BJ (cell line): ENCODE measurements around the gene TMEM255A. TPM values are rescaled to one million over a fixed set of nuclear protein-coding genes. Genes with fewer than 3 reads are reported as not detected.
"Not testable (repeated sequence)": the region's sequence is repeated elsewhere in the genome, so short reads cannot be mapped to it uniquely, and the experiment has no call there.

Experiments used
- CTCF ChIA-PET: fragments of 350-600 bp; formaldehyde crosslinking; extraction: SDS; loops from one replicate; lab custom pipeline; 2021; ENCODE audit warnings: antibody characterized with exemption, inconsistent platforms; lab: Yijun Ruan, JAX
- POLR2A ChIA-PET: fragments of 300-600 bp; sonication (Branson Sonifier 250); formaldehyde crosslinking; extraction: SDS; loops from one replicate; lab custom pipeline; 2021; ENCODE audit warnings: antibody characterized with exemption; lab: Charles Lee
- DNase-seq: peaks from one replicate; pipeline ENCODE4 v3.0.0-alpha.2; 2011; ENCODE audit warnings: low read depth
- H3K27me3 ChIP-seq: 2 replicates; pipeline ENCODE4 v1.6.0; 2011; ENCODE audit warnings: low read length; ENCODE audit not compliant: control insufficient read depth, insufficient read depth
- H3K36me3 ChIP-seq: 2 replicates; pipeline ENCODE4 v1.5.1; 2011; ENCODE audit warnings: low read length; ENCODE audit not compliant: control insufficient read depth, insufficient read depth
- H3K4me3 ChIP-seq: 2 replicates; pipeline ENCODE4 v1.5.1; 2011; ENCODE audit warnings: low read depth, mild to moderate bottlenecking, control low read depth, low read length
- polyA plus RNA-seq: library from polyadenylated mRNA; depleted of rRNA; stranded (reverse); fragments of >200 nt; gene quantifications from 2 replicates; pipeline ENCODE4 v1.2.3, GENCODE V29; 2011
- TF ChIP-seq, protein P1 (sequence below): IDR thresholded peaks from 2 replicates; pipeline ENCODE4 v1.5.1; 2011; ENCODE audit warnings: low read depth, mild to moderate bottlenecking, control low read depth, inconsistent platforms, low read length, moderate library complexity; ENCODE audit not compliant: insufficient read depth

The TMEM255A gene
- polyA plus RNA-seq, 1 experiment: 0.10 TPM

GRCh38 chrX:120350450-120351138, 39.3 kb upstream of the TMEM255A start:
- DNase-seq: no peak
- Histone ChIP-seq H3K4me3 (no peak overlapping the region), H3K36me3 (no peaks in the 10 kb centered on the region), H3K27me3 (no peaks in the 10 kb centered on the region)
- ChIA-PET POLR2A (no interaction called here), CTCF (no interaction called here)
- TF ChIP-seq, protein P1, sequence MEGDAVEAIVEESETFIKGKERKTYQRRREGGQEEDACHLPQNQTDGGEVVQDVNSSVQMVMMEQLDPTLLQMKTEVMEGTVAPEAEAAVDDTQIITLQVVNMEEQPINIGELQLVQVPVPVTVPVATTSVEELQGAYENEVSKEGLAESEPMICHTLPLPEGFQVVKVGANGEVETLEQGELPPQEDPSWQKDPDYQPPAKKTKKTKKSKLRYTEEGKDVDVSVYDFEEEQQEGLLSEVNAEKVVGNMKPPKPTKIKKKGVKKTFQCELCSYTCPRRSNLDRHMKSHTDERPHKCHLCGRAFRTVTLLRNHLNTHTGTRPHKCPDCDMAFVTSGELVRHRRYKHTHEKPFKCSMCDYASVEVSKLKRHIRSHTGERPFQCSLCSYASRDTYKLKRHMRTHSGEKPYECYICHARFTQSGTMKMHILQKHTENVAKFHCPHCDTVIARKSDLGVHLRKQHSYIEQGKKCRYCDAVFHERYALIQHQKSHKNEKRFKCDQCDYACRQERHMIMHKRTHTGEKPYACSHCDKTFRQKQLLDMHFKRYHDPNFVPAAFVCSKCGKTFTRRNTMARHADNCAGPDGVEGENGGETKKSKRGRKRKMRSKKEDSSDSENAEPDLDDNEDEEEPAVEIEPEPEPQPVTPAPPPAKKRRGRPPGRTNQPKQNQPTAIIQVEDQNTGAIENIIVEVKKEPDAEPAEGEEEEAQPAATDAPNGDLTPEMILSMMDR: no peak

DNA sequence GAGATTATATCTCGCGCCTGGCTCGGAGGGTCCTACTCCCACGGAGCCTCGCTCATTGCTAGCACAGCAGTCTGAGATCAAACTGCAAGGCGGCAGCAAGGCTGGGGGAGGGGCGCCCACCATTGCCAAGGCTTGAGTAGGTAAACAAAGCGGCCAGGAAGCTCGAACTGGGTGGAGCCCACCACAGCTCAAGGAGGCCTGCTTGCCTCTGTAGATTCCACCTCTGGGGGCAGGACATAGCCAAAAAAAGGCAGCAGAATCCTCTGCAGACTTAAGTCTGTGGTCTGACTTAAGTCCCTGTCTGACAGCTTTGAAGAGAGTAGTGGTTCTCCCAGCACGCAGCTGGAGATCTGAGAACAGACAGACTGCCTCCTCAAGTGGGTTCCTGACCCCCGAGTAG, 33.3 kb upstream of the TMEM255A start:
- H3K36me3 ChIP-seq, H3K4me3 ChIP-seq, POLR2A ChIA-PET, H3K27me3 ChIP-seq, CTCF ChIA-PET, DNase-seq: not testable (repeated sequence)

- Histone ChIP-seq H3K4me3 (no peak overlapping the region), H3K36me3 (no peaks in the 10 kb centered on the region), H3K27me3 (no peaks in the 10 kb centered on the region)
- ChIA-PET POLR2A (no interaction called here), CTCF (no interaction called here)
- TF ChIP-seq, protein P1: no peak
- no peak for DNase-seq
Measured at GRCh38 chrX:120336899-120337298, 25.6 kb upstream of the TMEM255A start.

DNA sequence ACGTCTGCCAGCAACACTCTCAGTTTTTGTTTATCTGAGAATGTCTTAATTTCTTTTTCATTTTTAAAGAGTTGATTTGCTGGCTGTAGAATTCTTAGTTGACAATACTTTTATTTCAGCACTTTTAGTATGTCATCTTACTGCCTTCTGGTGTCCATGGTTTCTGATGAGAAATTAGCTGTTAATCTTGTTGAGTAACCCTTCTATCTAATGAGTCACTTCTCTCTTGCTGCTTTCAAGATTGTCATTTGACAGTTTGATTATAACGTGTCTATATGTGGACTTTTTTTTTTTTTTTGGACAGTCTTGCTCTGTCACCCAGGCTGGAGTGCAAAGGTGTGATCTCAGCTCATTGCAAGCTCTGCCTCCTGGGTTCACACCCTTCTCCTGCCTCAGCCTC, 24.0 kb upstream of the TMEM255A start:
- H3K4me3 ChIP-seq: no peak overlapping the region
- POLR2A ChIA-PET: no interaction called here
- TF ChIP-seq, protein P1: no peak
- H3K36me3 ChIP-seq: no peaks in the 10 kb centered on the region
- no peaks in the 10 kb centered on the region for H3K27me3 ChIP-seq
- CTCF ChIA-PET: no interaction called here
- DNase-seq: no peak

GRCh38 chrX:120334603-120335002, 23.3 kb upstream of the TMEM255A start:
- no peak for DNase-seq
- Histone ChIP-seq H3K27me3 (no peaks in the 10 kb centered on the region), H3K4me3 (no peak overlapping the region), H3K36me3 (no peaks in the 10 kb centered on the region)
- CTCF ChIA-PET: no interaction called here
- TF ChIP-seq, protein P1: no peak
- POLR2A ChIA-PET: no interaction called here

DNA sequence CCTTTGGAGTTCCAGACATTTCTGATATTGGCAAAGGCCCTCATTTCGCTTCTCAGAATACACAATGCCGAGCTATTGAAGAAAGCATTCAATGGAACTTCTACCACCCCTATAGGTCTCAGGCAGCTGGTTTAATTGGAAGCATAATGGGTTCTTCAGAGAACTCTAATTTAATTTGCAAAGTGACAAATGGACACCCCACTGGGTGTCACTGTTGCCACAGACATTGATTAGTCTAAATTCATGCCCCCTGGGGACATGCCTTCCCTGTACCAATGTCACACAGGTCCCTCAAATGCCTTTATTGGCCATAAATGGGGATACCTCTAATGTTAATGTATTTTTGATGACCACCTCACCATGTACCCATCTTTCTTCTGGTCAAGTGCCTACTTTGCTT, 22.9 kb upstream of the TMEM255A start:
- Histone ChIP-seq H3K36me3 (no peaks in the 10 kb centered on the region), H3K27me3 (no peaks in the 10 kb centered on the region), H3K4me3 (no peak overlapping the region)
- TF ChIP-seq, protein P1: no peak
- ChIA-PET POLR2A (no interaction called here), CTCF (no interaction called here)
- DNase-seq: no peak
